PC-9 (cell line): ENCODE results near the gene CDH18. TPM values are rescaled to one million over a fixed set of nuclear protein-coding genes. Genes with fewer than 3 reads are reported as not detected.

Experiments used
- BruUV-seq: library from RNA; stranded (reverse); fragments of 400-500 nt; replicated peaks from 2 replicates; lab custom pipeline; 2021; lab: Mats Ljungman, UMichigan
- CTCF ChIA-PET: fragments of 300-600 bp; sonication (Branson Sonifier 250); formaldehyde crosslinking; loops from one replicate; lab custom pipeline; 2022; ENCODE audit warnings: antibody characterized with exemption; lab: Charles Lee
- POLR2A ChIA-PET: fragments of 300-600 bp; sonication (Branson Sonifier 250); formaldehyde crosslinking; loops from one replicate; lab custom pipeline; 2022; ENCODE audit warnings: antibody characterized with exemption; ENCODE audit not compliant: unreplicated experiment; lab: Charles Lee
- DNase-seq, 2 experiments: peaks; one replicate each; pipeline versions ENCODE4 v3.0.0 to v3.0.0-alpha.2; 2015 to 2022; ENCODE audit warnings: mixed read lengths in 1 of 2
- H2AFZ ChIP-seq: fragments of 200-600 bp; sonication (generic); 2 replicates; pipeline ENCODE4 v1.8.1; 2017; ENCODE audit warnings: antibody characterized with exemption
- H3F3A ChIP-seq: fragments of 200-600 bp; sonication (generic); 2 replicates; pipeline ENCODE4 v1.8.1; 2017; ENCODE audit warnings: antibody characterized with exemption, mild to moderate bottlenecking, low read depth; ENCODE audit not compliant: insufficient read depth
- H3K27ac ChIP-seq: fragments of 200-600 bp; sonication (generic); 2 replicates; pipeline ENCODE4 v1.6.1; 2016; ENCODE audit warnings: mixed run types
- H3K27me3 ChIP-seq: fragments of 200-600 bp; sonication (generic); 2 replicates; pipeline ENCODE4 v1.6.1; 2016; ENCODE audit warnings: low read depth, mixed run types; ENCODE audit not compliant: insufficient read depth
- H3K36me3 ChIP-seq: fragments of 200-600 bp; sonication (generic); 2 replicates; pipeline ENCODE4 v1.6.1; 2016; ENCODE audit warnings: low read depth, mixed run types
- H3K4me1 ChIP-seq: fragments of 200-600 bp; sonication (generic); replicated peaks from 2 replicates; pipeline ENCODE4 v1.6.1; 2016; ENCODE audit warnings: mixed run types; ENCODE audit not compliant: insufficient read depth
- H3K4me2 ChIP-seq: fragments of 200-600 bp; sonication (generic); 2 replicates; pipeline ENCODE4 v1.6.1; 2017; ENCODE audit warnings: mixed run types
- H3K4me3 ChIP-seq: fragments of 200-600 bp; sonication (generic); 2 replicates; pipeline ENCODE4 v1.6.1; 2016; ENCODE audit warnings: mixed run types
- H3K79me2 ChIP-seq: fragments of 200-600 bp; sonication (generic); 2 replicates; pipeline ENCODE4 v1.6.1; 2017; ENCODE audit warnings: low read depth, mixed run types
- H3K9me2 ChIP-seq: fragments of 200-600 bp; sonication (generic); 2 replicates; pipeline ENCODE4 v1.8.1; 2017; ENCODE audit warnings: mild to moderate bottlenecking; ENCODE audit not compliant: insufficient read depth
- H3K9me3 ChIP-seq: fragments of 200-600 bp; sonication (generic); 2 replicates; pipeline ENCODE4 v1.8.1; 2016; ENCODE audit warnings: low read depth; ENCODE audit not compliant: insufficient read depth
- H4K20me1 ChIP-seq: fragments of 200-600 bp; sonication (generic); 2 replicates; pipeline ENCODE4 v1.8.1; 2017; ENCODE audit not compliant: insufficient read depth
- CTCF ChIP-seq: fragments of 200-600 bp; sonication (generic); conservative IDR thresholded peaks from 2 replicates; pipeline ENCODE4 v1.6.1; 2017; ENCODE audit warnings: mixed run types, antibody characterized with exemption, mild to moderate bottlenecking, moderate library complexity
- EZH2 ChIP-seq: fragments of 200-600 bp; sonication (generic); IDR thresholded peaks from 2 replicates; pipeline ENCODE4 v1.8.0; 2017; ENCODE audit warnings: antibody characterized with exemption, low read depth
- intact Hi-C: fragments of 100-400 bp; cut with micrococcal nuclease; formaldehyde crosslinking; loops from one replicate; pipeline ENCODE4 v1.10.0; 2022; ENCODE audit not compliant: unreplicated experiment
- total RNA-seq: library from RNA; stranded (reverse); gene quantifications from 2 replicates; pipeline ENCODE4 v1.2.3, GENCODE V29; 2021

Gene CDH18
- total RNA-seq, 1 experiment from 2014 or later, result not detected

DNA sequence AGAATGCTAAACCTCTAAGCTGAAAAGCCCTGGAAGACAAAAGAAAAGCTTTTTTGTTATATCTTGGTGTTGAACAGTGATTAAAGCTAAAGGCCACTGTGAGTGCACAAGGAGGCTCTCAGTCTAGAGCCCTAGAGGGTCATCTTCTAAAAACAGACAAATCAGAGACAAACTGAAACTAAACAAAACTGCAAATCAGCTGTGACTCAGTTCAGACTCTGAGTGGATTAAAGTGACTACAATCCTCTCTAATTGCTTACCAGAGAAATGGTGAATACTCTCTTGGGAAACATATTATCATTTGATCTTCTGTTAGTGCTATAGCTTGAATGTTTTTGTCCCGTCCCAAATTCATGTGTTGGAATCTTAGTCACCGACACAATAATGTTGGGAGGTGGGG is 491.9 kb downstream of the CDH18 start:
- no TSS peak for BruUV-seq
- H3K27ac ChIP-seq, result no peak overlapping the region

GRCh38 chr5:19492861-19493260 is 495.1 kb downstream of the CDH18 start:
- Histone ChIP-seq H3K9me3 (no peaks in the 10 kb centered on the region), H3F3A (no peaks in the 10 kb centered on the region), H3K4me2 (no peak overlapping the region), H2AFZ (peak overlapping the region; percentile 69), H3K27me3 (no peaks in the 10 kb centered on the region), H3K79me2 (no peaks in the 10 kb centered on the region), H3K4me1 (no peaks in the 10 kb centered on the region), H4K20me1 (no peaks in the 10 kb centered on the region), H3K36me3 (no peaks in the 10 kb centered on the region), H3K9me2 (peaks cover 6% of the 10 kb centered on the region; the same call in 1 of the 2 replicates), H3K4me3 (no peak overlapping the region), H3K27ac (no peak overlapping the region)
- CTCF ChIA-PET, result interaction anchor here (0.6 kb wide), 1 partner anchor 785 kb away, joined by 3 read pairs; no protein-coding TSS in a partner anchor
- intact Hi-C loops, result no loop called here
- no peak for DNase-seq
- BruUV-seq, result no TSS peak
- POLR2A ChIA-PET, result no interaction called here
- no peak for TF ChIP-seq CTCF
- TF ChIP-seq EZH2, result no peak

More for the DNA sequence above, 491.9 kb downstream of the CDH18 start:
- ChIA-PET CTCF (no interaction called here), POLR2A (no interaction called here)
- H2AFZ ChIP-seq, result no peak overlapping the region
- no peak for TF ChIP-seq CTCF
- no peak for TF ChIP-seq EZH2
- H3K4me2 ChIP-seq, result no peak overlapping the region
- H3K4me1 ChIP-seq, result peaks cover 11% of the 10 kb centered on the region; the same call in 1 of the 2 replicates
- no peak overlapping the region for H3K4me3 ChIP-seq
- no peak for DNase-seq
- H3K9me3 ChIP-seq, result no peaks in the 10 kb centered on the region
- no peaks in the 10 kb centered on the region for H3K27me3 ChIP-seq
- no peaks in the 10 kb centered on the region for H3F3A ChIP-seq
- no peaks in the 10 kb centered on the region for H3K36me3 ChIP-seq
- H4K20me1 ChIP-seq, result no peaks in the 10 kb centered on the region
- intact Hi-C loops, result no loop called here
- peaks cover 6% of the 10 kb centered on the region; the same call in 1 of the 2 replicates for H3K9me2 ChIP-seq
- no peaks in the 10 kb centered on the region for H3K79me2 ChIP-seq

DNA sequence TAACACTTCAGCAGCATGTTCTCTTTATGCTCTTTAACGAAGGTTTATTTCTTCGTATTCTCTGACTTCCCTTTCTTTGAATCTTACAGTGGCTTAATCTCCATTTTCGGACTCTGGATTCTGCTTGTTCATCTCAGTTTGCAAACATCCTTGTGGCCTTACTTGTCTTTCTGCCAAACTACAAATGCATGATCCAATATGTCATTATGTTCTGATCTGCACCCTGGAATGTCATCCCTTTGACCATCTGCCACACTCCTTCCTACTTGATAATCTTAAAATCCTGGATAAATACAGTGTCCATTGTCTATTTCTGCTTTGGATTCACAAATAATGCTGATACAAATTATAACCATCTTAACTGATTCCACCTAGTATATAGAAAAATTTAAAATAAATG is 499.2 kb downstream of the CDH18 start:
- POLR2A ChIA-PET, result no interaction called here
- H3K27ac ChIP-seq, result no peak overlapping the region

More for the DNA sequence above, 499.2 kb downstream of the CDH18 start:
- intact Hi-C loops, result no loop called here
- no peaks in the 10 kb centered on the region for H3K79me2 ChIP-seq
- DNase-seq, result no peak
- BruUV-seq, result no TSS peak
- no peaks in the 10 kb centered on the region for H3K27me3 ChIP-seq
- no peaks in the 10 kb centered on the region for H3K4me1 ChIP-seq
- peaks cover 6% of the 10 kb centered on the region; the same call in 1 of the 2 replicates for H3K9me2 ChIP-seq
- CTCF ChIA-PET, result no interaction called here
- no peak overlapping the region for H3K4me2 ChIP-seq
- H3K9me3 ChIP-seq, result no peaks in the 10 kb centered on the region
- H2AFZ ChIP-seq, result no peak overlapping the region
- no peaks in the 10 kb centered on the region for H3F3A ChIP-seq
- no peak overlapping the region for H3K4me3 ChIP-seq
- no peaks in the 10 kb centered on the region for H3K36me3 ChIP-seq
- no peaks in the 10 kb centered on the region for H4K20me1 ChIP-seq
- no peak for TF ChIP-seq EZH2
- no peak for TF ChIP-seq CTCF
